ENCODE data around the gene NFE2L3. TPM values are rescaled to one million over a fixed set of nuclear protein-coding genes. Genes with fewer than 3 reads are reported as not detected.

NFE2L3 gene
- total RNA-seq, 1 experiment from 2014 or later = 8.5 TPM

- intact Hi-C loops (cut with micrococcal nuclease; ENCODE audit: unreplicated experiment) = no loop called here
- Histone ChIP-seq H3K27me3 (replicated peaks; ENCODE audit: insufficient read depth, low read depth, low read length, poor library complexity) (no peaks in the 10 kb centered on the region), H3K27ac (ENCODE audit: low read depth, low read length, poor library complexity, severe bottlenecking) (no peak overlapping the region), H3K9me3 (ENCODE audit: low read depth, low read length, poor library complexity, severe bottlenecking) (no peaks in the 10 kb centered on the region), H3K4me1 (ENCODE audit: insufficient read depth, low read length, poor library complexity, severe bottlenecking) (no peaks in the 10 kb centered on the region), H3K4me3 (ENCODE audit: low read depth, low read length, poor library complexity, severe bottlenecking) (no peak overlapping the region), H3K36me3 (ENCODE audit: insufficient read depth, low read length, poor library complexity, severe bottlenecking) (no peaks in the 10 kb centered on the region)
- no peak for DNase-seq (ENCODE audit: low spot score)
- CTCF ChIA-PET = no interaction called here
- POLR2A ChIA-PET (ENCODE audit: low non-redundant PET) = no interaction called here
- no TSS peak for BruUV-seq (replicated peaks)
- TF ChIP-seq EZH2 (IDR thresholded peaks at IDR 0.05; ENCODE audit: borderline replicate concordance, low read depth, low read length, poor library complexity, severe bottlenecking) (no peak), CTCF (conservative IDR thresholded peaks at IDR 0.05; ENCODE audit: low read depth, low read length) (no peak)
Observed at GRCh38 chr7:26127411-26127810, 24.6 kb upstream of the NFE2L3 start.

GRCh38 chr7:26131056-26131589 is 20.9 kb upstream of the NFE2L3 start:
- Histone ChIP-seq H3K36me3 (ENCODE audit: insufficient read depth, low read length, poor library complexity, severe bottlenecking) (no peaks in the 10 kb centered on the region), H3K4me3 (ENCODE audit: low read depth, low read length, poor library complexity, severe bottlenecking) (no peak overlapping the region), H3K9me3 (ENCODE audit: low read depth, low read length, poor library complexity, severe bottlenecking) (no peaks in the 10 kb centered on the region), H3K27ac (ENCODE audit: low read depth, low read length, poor library complexity, severe bottlenecking) (no peak overlapping the region), H3K27me3 (replicated peaks; ENCODE audit: insufficient read depth, low read depth, low read length, poor library complexity) (no peaks in the 10 kb centered on the region), H3K4me1 (ENCODE audit: insufficient read depth, low read length, poor library complexity, severe bottlenecking) (no peaks in the 10 kb centered on the region)
- CTCF ChIA-PET = no interaction called here
- DNase-seq (ENCODE audit: low spot score) = no peak
- no TSS peak for BruUV-seq (replicated peaks)
- POLR2A ChIA-PET (ENCODE audit: low non-redundant PET) = no interaction called here
- intact Hi-C loops (cut with micrococcal nuclease; ENCODE audit: unreplicated experiment) = no loop called here
- no peak for TF ChIP-seq CTCF (conservative IDR thresholded peaks at IDR 0.05; ENCODE audit: low read depth, low read length)
- no peak for TF ChIP-seq EZH2 (IDR thresholded peaks at IDR 0.05; ENCODE audit: borderline replicate concordance, low read depth, low read length, poor library complexity, severe bottlenecking)

GRCh38 chr7:26135076-26135475 is 16.9 kb upstream of the NFE2L3 start:
- Histone ChIP-seq H3K4me1 (ENCODE audit: insufficient read depth, low read length, poor library complexity, severe bottlenecking) (peaks cover 12% of the 10 kb centered on the region), H3K27me3 (replicated peaks; ENCODE audit: insufficient read depth, low read depth, low read length, poor library complexity) (no peaks in the 10 kb centered on the region), H3K9me3 (ENCODE audit: low read depth, low read length, poor library complexity, severe bottlenecking) (no peaks in the 10 kb centered on the region), H3K36me3 (ENCODE audit: insufficient read depth, low read length, poor library complexity, severe bottlenecking) (no peaks in the 10 kb centered on the region), H3K4me3 (ENCODE audit: low read depth, low read length, poor library complexity, severe bottlenecking) (no peak overlapping the region), H3K27ac (ENCODE audit: low read depth, low read length, poor library complexity, severe bottlenecking) (no peak overlapping the region)
- no peak for DNase-seq (ENCODE audit: low spot score)
- intact Hi-C loops (cut with micrococcal nuclease; ENCODE audit: unreplicated experiment) = no loop called here
- no TSS peak for BruUV-seq (replicated peaks)
- ChIA-PET CTCF (no interaction called here), POLR2A (ENCODE audit: low non-redundant PET) (no interaction called here)
- TF ChIP-seq CTCF (conservative IDR thresholded peaks at IDR 0.05; ENCODE audit: low read depth, low read length) (no peak), EZH2 (IDR thresholded peaks at IDR 0.05; ENCODE audit: borderline replicate concordance, low read depth, low read length, poor library complexity, severe bottlenecking) (no peak)

Measured in A673 (cell line).